Measurements from ENCODE around the gene FOLR1.

- TF ChIP-seq CTCF (IDR thresholded peaks at IDR 0.05) (no peak), POLR2A (IDR thresholded peaks at IDR 0.05) (no peak)
Measured at GRCh38 chr11:72195518-72196270, 3.8 kb downstream of the FOLR1 start.
